ENCODE data around the gene COL19A1.

The COL19A1 gene

DNA sequence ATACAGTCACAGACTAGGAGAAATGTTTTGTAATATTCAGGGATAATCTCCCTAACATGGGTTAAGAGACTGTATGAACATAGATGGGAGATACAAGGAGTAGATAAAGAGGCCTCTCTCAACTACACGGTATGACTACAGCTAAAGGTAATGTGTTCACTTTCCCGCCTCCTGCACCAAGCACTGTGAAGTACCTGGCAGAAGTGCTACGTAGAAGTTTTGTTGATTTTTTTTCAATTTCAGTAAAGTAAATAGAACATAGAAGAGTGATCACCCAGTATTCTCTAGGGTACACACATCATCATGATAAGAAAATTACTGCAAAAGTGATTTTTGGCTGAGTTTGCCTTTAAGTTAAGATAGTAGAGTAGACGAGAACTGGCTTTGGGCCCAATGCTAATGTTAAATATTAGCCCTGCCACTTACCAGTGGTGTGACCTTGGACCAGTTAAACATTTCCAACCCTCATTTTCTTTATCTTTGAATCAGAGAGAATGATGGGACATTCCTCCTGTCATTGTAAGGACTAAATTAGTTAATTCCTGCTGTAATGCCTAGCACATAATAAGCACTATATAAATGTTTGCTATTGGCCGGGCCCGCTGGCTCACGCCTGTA lies 253.0 kb downstream of the COL19A1 start:
- in situ Hi-C loops (cut with HindIII; ENCODE audit: low sequenced_read_pairs) = no loop called here
- no peak overlapping the region for H3K4me3 ChIP-seq (ENCODE audit: low read depth, low read length)
- DNase-seq (ENCODE audit: low read depth, low spot score) = no peak
- TF ChIP-seq, protein P1, sequence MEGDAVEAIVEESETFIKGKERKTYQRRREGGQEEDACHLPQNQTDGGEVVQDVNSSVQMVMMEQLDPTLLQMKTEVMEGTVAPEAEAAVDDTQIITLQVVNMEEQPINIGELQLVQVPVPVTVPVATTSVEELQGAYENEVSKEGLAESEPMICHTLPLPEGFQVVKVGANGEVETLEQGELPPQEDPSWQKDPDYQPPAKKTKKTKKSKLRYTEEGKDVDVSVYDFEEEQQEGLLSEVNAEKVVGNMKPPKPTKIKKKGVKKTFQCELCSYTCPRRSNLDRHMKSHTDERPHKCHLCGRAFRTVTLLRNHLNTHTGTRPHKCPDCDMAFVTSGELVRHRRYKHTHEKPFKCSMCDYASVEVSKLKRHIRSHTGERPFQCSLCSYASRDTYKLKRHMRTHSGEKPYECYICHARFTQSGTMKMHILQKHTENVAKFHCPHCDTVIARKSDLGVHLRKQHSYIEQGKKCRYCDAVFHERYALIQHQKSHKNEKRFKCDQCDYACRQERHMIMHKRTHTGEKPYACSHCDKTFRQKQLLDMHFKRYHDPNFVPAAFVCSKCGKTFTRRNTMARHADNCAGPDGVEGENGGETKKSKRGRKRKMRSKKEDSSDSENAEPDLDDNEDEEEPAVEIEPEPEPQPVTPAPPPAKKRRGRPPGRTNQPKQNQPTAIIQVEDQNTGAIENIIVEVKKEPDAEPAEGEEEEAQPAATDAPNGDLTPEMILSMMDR (IDR thresholded peaks at IDR 0.05; ENCODE audit: low read depth, low read length) = no peak

GRCh38 chr6:70124443-70124842 lies 258.1 kb downstream of the COL19A1 start:
- no peak for DNase-seq (ENCODE audit: low read depth, low spot score)
- TF ChIP-seq, protein P1 (IDR thresholded peaks at IDR 0.05; ENCODE audit: low read depth, low read length) = no peak
- H3K4me3 ChIP-seq (ENCODE audit: low read depth, low read length) = no peak overlapping the region
- in situ Hi-C loops (cut with HindIII; ENCODE audit: low sequenced_read_pairs) = no loop called here

- in situ Hi-C loops (cut with HindIII; ENCODE audit: low sequenced_read_pairs) = no loop called here
- TF ChIP-seq, protein P1 (IDR thresholded peaks at IDR 0.05; ENCODE audit: low read depth, low read length) = no peak
- peak; percentile 30 for DNase-seq (ENCODE audit: low read depth, low spot score)
- H3K4me3 ChIP-seq (ENCODE audit: low read depth, low read length) = no peak overlapping the region
Measured at GRCh38 chr6:70124882-70125545, 258.7 kb downstream of the COL19A1 start.

GRCh38 chr6:70125602-70126001 lies 259.2 kb downstream of the COL19A1 start:
- TF ChIP-seq, protein P1 (IDR thresholded peaks at IDR 0.05; ENCODE audit: low read depth, low read length) = no peak
- DNase-seq (ENCODE audit: low read depth, low spot score) = no peak
- no peak overlapping the region for H3K4me3 ChIP-seq (ENCODE audit: low read depth, low read length)
- in situ Hi-C loops (cut with HindIII; ENCODE audit: low sequenced_read_pairs) = no loop called here

DNA sequence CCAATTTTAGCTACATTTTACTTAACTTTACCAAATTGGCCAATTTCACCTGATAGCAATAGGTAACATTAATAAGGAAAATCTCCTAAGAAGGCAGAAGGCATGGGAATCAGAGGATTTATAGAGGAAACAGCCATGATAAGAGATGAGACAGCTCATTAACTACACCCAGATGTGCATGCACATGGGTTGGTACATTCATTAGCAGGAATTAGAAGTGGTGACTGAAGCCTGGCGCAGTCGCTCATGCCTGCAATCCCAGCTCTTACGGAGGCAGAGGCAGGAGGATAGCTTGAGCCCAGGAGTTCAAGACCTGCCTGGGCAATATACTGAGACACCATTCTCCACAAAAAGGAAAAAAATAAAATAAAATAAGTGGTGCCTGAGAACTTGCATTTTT lies 263.0 kb downstream of the COL19A1 start:
- no peak for DNase-seq (ENCODE audit: low read depth, low spot score)
- in situ Hi-C loops (cut with HindIII; ENCODE audit: low sequenced_read_pairs) = no loop called here
- TF ChIP-seq, protein P1 (IDR thresholded peaks at IDR 0.05; ENCODE audit: low read depth, low read length) = no peak

DNA sequence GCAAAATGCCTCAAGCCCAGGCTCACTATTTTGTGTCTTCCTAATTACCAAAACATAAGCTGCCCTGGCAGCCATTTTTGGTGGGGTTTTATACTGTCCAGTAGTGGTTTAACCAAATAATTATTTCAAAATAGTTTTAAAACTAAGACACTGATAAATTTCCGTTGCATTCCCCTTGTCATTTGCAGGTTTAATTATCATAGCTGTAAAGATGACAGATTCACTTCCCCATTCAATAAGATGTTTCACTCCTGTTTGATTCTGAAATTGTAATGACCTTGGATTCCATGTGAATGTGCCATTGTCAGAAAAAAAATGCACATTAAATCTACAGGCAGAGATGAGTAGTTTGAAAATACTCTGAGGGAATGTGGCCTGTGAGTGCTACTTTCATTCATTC lies 264.5 kb downstream of the COL19A1 start:
- TF ChIP-seq, protein P1 (IDR thresholded peaks at IDR 0.05; ENCODE audit: low read depth, low read length) = no peak
- in situ Hi-C loops (cut with HindIII; ENCODE audit: low sequenced_read_pairs) = no loop called here
- DNase-seq (ENCODE audit: low read depth, low spot score) = no peak

More for the DNA sequence above, 263.0 kb downstream of the COL19A1 start:
- no peak overlapping the region for H3K4me3 ChIP-seq (ENCODE audit: low read depth, low read length)

More for the DNA sequence above, 264.5 kb downstream of the COL19A1 start:
- H3K4me3 ChIP-seq (ENCODE audit: low read depth, low read length) = no peak overlapping the region
